CD4-positive, alpha-beta memory T cell (primary cell): Measurements from ENCODE around the gene DCUN1D1. TPM values are rescaled to one million over a fixed set of nuclear protein-coding genes. Genes with fewer than 3 reads are reported as not detected.
A peak's percentile ranks its signal among the peaks of the same experiment; 100 is the strongest.

ENCODE experiments used
- CTCF ChIA-PET: fragments of 350-600 bp; sonication (Branson Sonifier 250); formaldehyde crosslinking; loops from one replicate; lab custom pipeline; 2021; ENCODE audit warnings: inconsistent platforms; ENCODE audit not compliant: partially characterized antibody; lab: Charles Lee
- POLR2A ChIA-PET: fragments of 350-600 bp; sonication (Branson Sonifier 250); formaldehyde crosslinking; loops from one replicate; lab custom pipeline; 2021; ENCODE audit not compliant: partially characterized antibody; lab: Charles Lee
- DNase-seq, 5 donors: peaks; one replicate each; pipeline versions ENCODE4 v3.0.0 to v3.0.0-alpha.2; 2020 to 2022; ENCODE audit warnings: mixed read lengths in 1 of 5
- H3K27ac ChIP-seq: one replicate; pipeline ENCODE4 v1.7.0; 2013; ENCODE audit warnings: low read depth, low read length
- H3K27me3 ChIP-seq: 2 replicates; pipeline ENCODE4 v1.7.0; 2013; ENCODE audit warnings: mild to moderate bottlenecking, low read length, moderate library complexity; ENCODE audit not compliant: insufficient read depth
- H3K36me3 ChIP-seq: 2 replicates; pipeline ENCODE4 v1.7.0; 2013; ENCODE audit warnings: mild to moderate bottlenecking, low read length, moderate library complexity; ENCODE audit not compliant: insufficient read depth
- H3K4me1 ChIP-seq: 2 replicates; pipeline ENCODE4 v1.7.0; 2013; ENCODE audit warnings: mild to moderate bottlenecking, low read length, moderate library complexity; ENCODE audit not compliant: insufficient read depth
- H3K4me3 ChIP-seq, 2 donors: one replicate each; pipeline ENCODE4 v1.7.0; 2013; ENCODE audit warnings: low read length in 2 of 2, mild to moderate bottlenecking in 1 of 2
- H3K9me3 ChIP-seq, 2 donors: one replicate each; pipeline ENCODE4 v1.7.0; 2013; ENCODE audit warnings: low read length in 2 of 2, control low read depth in 1 of 2; ENCODE audit not compliant: control insufficient read depth in 1 of 2
- H3K27ac Mint-ChIP-seq, 7 donors: one replicate each; pipeline ENCODE4 v1.8.0; 2020 to 2021; ENCODE audit warnings: mixed read lengths in 7 of 7, mild to moderate bottlenecking in 6 of 7, inconsistent platforms in 3 of 7, moderate library complexity in 3 of 7
- H3K27me3 Mint-ChIP-seq, 2 donors: one replicate each; pipeline ENCODE4 v1.8.0; 2020 to 2021; ENCODE audit warnings: mixed read lengths in 2 of 2
- H3K36me3 Mint-ChIP-seq, 2 donors: one replicate each; pipeline ENCODE4 v1.8.0; 2020 to 2021; ENCODE audit warnings: mixed read lengths in 2 of 2, inconsistent platforms in 1 of 2, mild to moderate bottlenecking in 1 of 2
- H3K4me1 Mint-ChIP-seq, 4 donors: one replicate each; pipeline ENCODE4 v1.8.0; 2020 to 2021; ENCODE audit warnings: mixed read lengths in 4 of 4, mild to moderate bottlenecking in 1 of 4
- H3K4me3 Mint-ChIP-seq, 8 donors: one replicate each; pipeline ENCODE4 v1.8.0; 2020 to 2021; ENCODE audit warnings: mixed read lengths in 8 of 8, mild to moderate bottlenecking in 7 of 8, moderate library complexity in 6 of 8, inconsistent platforms in 3 of 8
- H3K9me3 Mint-ChIP-seq, 8 donors: one replicate each; pipeline ENCODE4 v1.8.0; 2020 to 2021; ENCODE audit warnings: mixed read lengths in 8 of 8, mild to moderate bottlenecking in 5 of 8, inconsistent platforms in 3 of 8, moderate library complexity in 1 of 8
- intact Hi-C: fragments of 100-400 bp; cut with micrococcal nuclease; formaldehyde crosslinking; loops from one replicate; pipeline ENCODE4 v1.15.1; 2023
- polyA plus RNA-seq, 2 donors: library from polyadenylated mRNA; unstranded; fragments of 300-500 nt; fragmentation: Illumina TruSeq; gene quantifications; one replicate each; pipeline ENCODE4 v1.2.3, GENCODE V29; 2021
- total RNA-seq, 2 experiments: library from RNA; stranded (reverse); gene quantifications; one replicate each; pipeline ENCODE4 v1.2.3, GENCODE V29; 2021

Gene DCUN1D1
- total and polyA plus RNA-seq, 4 experiments from 2014 or later, result 26.1 to 36.4 (median 32.7) TPM

GRCh38 chr3:182965861-182966366 is 14.4 kb downstream of the DCUN1D1 start:
- Mint-ChIP-seq H3K27ac (peak overlapping the region in 5 of 7 donors; percentile 18 to 69 (median 52)), H3K36me3 (peaks cover 9 to 16% of the 10 kb centered on the region in 2 donors), H3K27me3 (no peaks in the 10 kb centered on the region), H3K4me1 (peaks cover 36 to 49% (median 43%) of the 10 kb centered on the region in 4 donors), H3K4me3 (peak overlapping the region in 5 of 8 donors; percentile 10 to 55 (median 16)), H3K9me3 (no peaks in the 10 kb centered on the region)
- Histone ChIP-seq H3K9me3 (no peaks in the 10 kb centered on the region), H3K27me3 (no peaks in the 10 kb centered on the region), H3K4me3 (peak overlapping the region in 1 of 2 donors; percentile 16), H3K27ac (no peak overlapping the region), H3K4me1 (peaks cover 49% of the 10 kb centered on the region), H3K36me3 (no peaks in the 10 kb centered on the region)
- DNase-seq, result no peak
- ChIA-PET POLR2A (no interaction called here), CTCF (no interaction called here)
- intact Hi-C loops, result loop anchor here (10.0 kb wide), 1 partner anchor 51 kb away; no protein-coding TSS in a partner anchor

DNA sequence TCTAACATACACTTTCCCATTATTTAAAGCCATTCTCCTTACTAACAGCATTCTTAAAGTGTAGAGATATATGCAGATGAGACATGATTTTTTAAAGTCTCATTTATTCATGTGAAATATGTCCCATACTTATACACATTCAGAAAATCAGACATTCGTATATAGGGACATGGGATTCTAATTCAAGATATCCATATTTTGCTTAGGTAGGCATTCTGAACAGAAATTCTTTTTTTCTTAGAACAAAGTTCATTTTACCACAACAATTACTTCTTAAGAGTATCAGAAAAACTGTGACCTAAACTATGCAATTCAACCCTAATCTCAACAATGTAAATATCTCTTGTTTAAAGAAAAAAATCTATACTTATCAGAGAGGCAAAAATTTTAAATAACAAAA is 16.2 kb downstream of the DCUN1D1 start:
- Mint-ChIP-seq H3K27ac (no peak overlapping the region), H3K9me3 (no peaks in the 10 kb centered on the region), H3K36me3 (peaks cover 9 to 30% of the 10 kb centered on the region in 2 donors), H3K4me3 (no peak overlapping the region), H3K4me1 (peaks cover 37 to 42% (median 38%) of the 10 kb centered on the region in 4 donors), H3K27me3 (no peaks in the 10 kb centered on the region)
- H3K27ac ChIP-seq, result no peak overlapping the region
- H3K27me3 ChIP-seq, result no peaks in the 10 kb centered on the region
- peaks cover 40% of the 10 kb centered on the region for H3K4me1 ChIP-seq
- H3K4me3 ChIP-seq, result no peak overlapping the region
- POLR2A ChIA-PET, result no interaction called here
- H3K9me3 ChIP-seq, result no peaks in the 10 kb centered on the region
- CTCF ChIA-PET, result no interaction called here
- intact Hi-C loops, result loop anchor here (10.0 kb wide), 1 partner anchor 49 kb away; no protein-coding TSS in a partner anchor
- DNase-seq, result no peak
- H3K36me3 ChIP-seq, result peaks cover 10% of the 10 kb centered on the region

- Mint-ChIP-seq H3K27me3 (no peaks in the 10 kb centered on the region), H3K27ac (peak overlapping the region in 4 of 7 donors; percentile 4 to 83 (median 48)), H3K36me3 (peaks cover 18 to 38% of the 10 kb centered on the region in 2 donors), H3K4me3 (no peak overlapping the region), H3K4me1 (peaks cover 20 to 26% (median 24%) of the 10 kb centered on the region in 4 donors), H3K9me3 (no peaks in the 10 kb centered on the region)
- no peak overlapping the region for H3K4me3 ChIP-seq
- ChIA-PET POLR2A (interaction anchor here (1.2 kb wide), 1 partner anchor 42 kb away, joined by 3 read pairs; no protein-coding TSS in a partner anchor), CTCF (no interaction called here)
- H3K9me3 ChIP-seq, result no peaks in the 10 kb centered on the region
- intact Hi-C loops, result loop anchor here (10.0 kb wide), 1 partner anchor 47 kb away; no protein-coding TSS in a partner anchor
- H3K27ac ChIP-seq, result no peak overlapping the region
- peaks cover 23% of the 10 kb centered on the region for H3K4me1 ChIP-seq
- peaks cover 10% of the 10 kb centered on the region for H3K36me3 ChIP-seq
- no peaks in the 10 kb centered on the region for H3K27me3 ChIP-seq
- DNase-seq, result no peak
Measured at GRCh38 chr3:182962166-182962565, 18.2 kb downstream of the DCUN1D1 start.

- H3K4me3 Mint-ChIP-seq, result no peak overlapping the region
- H3K4me1 ChIP-seq, result no peaks in the 10 kb centered on the region
- DNase-seq, result no peak
- peaks cover 31 to 42% of the 10 kb centered on the region in 2 donors for H3K36me3 Mint-ChIP-seq
- no peaks in the 10 kb centered on the region for H3K27me3 ChIP-seq
- no peaks in the 10 kb centered on the region for H3K27me3 Mint-ChIP-seq
- no peak overlapping the region for H3K4me3 ChIP-seq
- no peaks in the 10 kb centered on the region for H3K9me3 ChIP-seq
- H3K9me3 Mint-ChIP-seq, result no peaks in the 10 kb centered on the region
- no peak overlapping the region for H3K27ac ChIP-seq
- peaks cover 10% of the 10 kb centered on the region for H3K36me3 ChIP-seq
- peak overlapping the region in 1 of 7 donors; percentile 6 for H3K27ac Mint-ChIP-seq
- POLR2A ChIA-PET, result no interaction called here
- CTCF ChIA-PET, result no interaction called here
- intact Hi-C loops, result loop anchor here (10.0 kb wide), 1 partner anchor 45 kb away; no protein-coding TSS in a partner anchor
- peaks cover 0 to 13% (median 8%) of the 10 kb centered on the region in 4 donors for H3K4me1 Mint-ChIP-seq
Measured at GRCh38 chr3:182959474-182960350, 20.6 kb downstream of the DCUN1D1 start.

- Mint-ChIP-seq H3K9me3 (no peaks in the 10 kb centered on the region), H3K27ac (peak overlapping the region in 2 of 7 donors; percentile 55 to 89), H3K4me1 (peaks cover 0 to 14% (median 7%) of the 10 kb centered on the region in 4 donors), H3K27me3 (no peaks in the 10 kb centered on the region), H3K4me3 (no peak overlapping the region), H3K36me3 (peaks cover 36 to 39% of the 10 kb centered on the region in 2 donors)
- Histone ChIP-seq H3K36me3 (peaks cover 10% of the 10 kb centered on the region), H3K4me1 (no peaks in the 10 kb centered on the region), H3K27me3 (no peaks in the 10 kb centered on the region), H3K4me3 (no peak overlapping the region), H3K27ac (no peak overlapping the region), H3K9me3 (no peaks in the 10 kb centered on the region)
- DNase-seq, result no peak
- ChIA-PET POLR2A (no interaction called here), CTCF (interaction anchor here (0.5 to 1.3 kb wide), 3 partner anchors 48 to 145 kb away, joined by 3 to 4 read pairs (median 4); no protein-coding TSS in a partner anchor)
- intact Hi-C loops, result no loop called here
Measured at GRCh38 chr3:182957676-182958266, 22.6 kb downstream of the DCUN1D1 start.

DNA sequence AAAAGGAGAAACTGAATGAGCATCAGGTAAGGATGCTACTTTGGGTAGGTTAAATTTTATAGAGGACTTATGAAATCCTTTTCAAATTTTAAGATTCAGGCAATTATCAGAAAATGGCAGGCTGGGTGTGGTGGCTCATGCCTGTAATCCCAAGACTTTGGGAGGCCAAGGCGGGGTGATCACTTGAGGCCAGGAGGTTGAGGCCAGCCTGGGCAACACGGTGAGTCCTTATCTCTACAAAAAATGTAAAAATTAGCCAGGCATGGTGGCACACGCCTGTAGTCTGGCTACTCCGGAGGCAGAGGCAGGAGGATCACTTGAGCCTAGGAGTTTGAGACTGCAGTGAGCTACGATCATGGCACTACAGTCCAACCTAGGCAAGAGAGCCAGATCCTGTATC is 23.1 kb downstream of the DCUN1D1 start:
- H3K4me1 Mint-ChIP-seq, result peaks cover 0 to 13% (median 3%) of the 10 kb centered on the region in 4 donors
- H3K27me3 ChIP-seq, result no peaks in the 10 kb centered on the region
- no peak overlapping the region for H3K4me3 ChIP-seq
- no peaks in the 10 kb centered on the region for H3K9me3 Mint-ChIP-seq
- H3K27ac Mint-ChIP-seq, result peak overlapping the region in 2 of 7 donors; percentile 30 to 55
- H3K4me1 ChIP-seq, result no peaks in the 10 kb centered on the region
- ChIA-PET CTCF (interaction anchor here (0.5 to 1.3 kb wide), 2 partner anchors 47 to 146 kb away, joined by 3 to 4 read pairs; no protein-coding TSS in a partner anchor), POLR2A (no interaction called here)
- H3K27ac ChIP-seq, result no peak overlapping the region
- H3K36me3 ChIP-seq, result peaks cover 10% of the 10 kb centered on the region
- intact Hi-C loops, result no loop called here
- no peak overlapping the region for H3K4me3 Mint-ChIP-seq
- peaks cover 36 to 41% of the 10 kb centered on the region in 2 donors for H3K36me3 Mint-ChIP-seq
- DNase-seq, result no peak
- H3K27me3 Mint-ChIP-seq, result no peaks in the 10 kb centered on the region
- no peaks in the 10 kb centered on the region for H3K9me3 ChIP-seq
